Astrocyte of the cerebellum (primary cell): ENCODE data around the gene DUSP23.

Source experiments
- DNase-seq: peaks from one replicate; pipeline ENCODE4 v3.0.0-alpha.2; 2011; ENCODE audit warnings: low read depth
- H3K4me3 ChIP-seq: 2 replicates; pipeline ENCODE4 v1.5.1; 2011; ENCODE audit warnings: mild to moderate bottlenecking, low read depth, low read length, moderate library complexity
- CTCF ChIP-seq: IDR thresholded peaks from 2 replicates; pipeline ENCODE4 v1.5.1; 2012; ENCODE audit warnings: low read length, low read depth, moderate library complexity, mild to moderate bottlenecking; ENCODE audit errors: missing control alignments
- in situ Hi-C: cut with HindIII; loops from 2 replicates; pipeline ENCODE4 v1.10.0; 2017; ENCODE audit warnings: low sequenced_read_pairs

Gene DUSP23

GRCh38 chr1:159791461-159791860 lies 10.7 kb downstream of the DUSP23 start:
- no peak overlapping the region for H3K4me3 ChIP-seq
- no peak for TF ChIP-seq CTCF
- DNase-seq: no peak
- in situ Hi-C loops: loop anchor here (25.0 kb wide), 1 partner anchor 221 kb away; no protein-coding TSS in a partner anchor

- TF ChIP-seq CTCF: no peak
- no peak for DNase-seq
- in situ Hi-C loops: loop anchor here (5.0 to 25.0 kb wide), 2 partner anchors 97 to 217 kb away; no protein-coding TSS in a partner anchor
- no peak overlapping the region for H3K4me3 ChIP-seq
Measured at GRCh38 chr1:159795534-159795933, 14.8 kb downstream of the DUSP23 start.

GRCh38 chr1:159798893-159799292 lies 18.1 kb downstream of the DUSP23 start:
- peak; percentile 70 for DNase-seq
- in situ Hi-C loops: loop anchor here (5.0 to 25.0 kb wide), 2 partner anchors 93 to 213 kb away; no protein-coding TSS in a partner anchor
- H3K4me3 ChIP-seq: no peak overlapping the region
- TF ChIP-seq CTCF: peak; percentile 77

- H3K4me3 ChIP-seq: no peak overlapping the region
- no peak for TF ChIP-seq CTCF
- in situ Hi-C loops: loop anchor here (5.0 to 25.0 kb wide), 2 partner anchors 93 to 213 kb away; no protein-coding TSS in a partner anchor
- DNase-seq: no peak
Measured at GRCh38 chr1:159799446-159799985, 18.8 kb downstream of the DUSP23 start.

GRCh38 chr1:159800177-159800930 lies 19.6 kb downstream of the DUSP23 start:
- no peak for DNase-seq
- in situ Hi-C loops: no loop called here
- no peak overlapping the region for H3K4me3 ChIP-seq
- no peak for TF ChIP-seq CTCF

- no peak for DNase-seq
- no peak within 1 kb of the TSS for H3K4me3 ChIP-seq
- no peak for TF ChIP-seq CTCF
- in situ Hi-C loops: no loop called here
Measured at GRCh38 chr1:159802111-159802510, 21.3 kb downstream of the DUSP23 start, which contains the start of gene FCRL6. Gene FCRL6 (plus strand): TSS chr1:159802360. CDS start chr1:159802425, 65 bp downstream.
